K562 (cell line): ENCODE results near the gene TMEM117. TPM values are rescaled to one million over a fixed set of nuclear protein-coding genes. Genes with fewer than 3 reads are reported as not detected.

Source experiments
- ATAC-seq: fragments of 200-7000 bp; cut with Tn5 transposase; 3 replicates; pipeline ENCODE4 v1.9.1; 2020; ENCODE audit warnings: moderate library complexity
- BruUV-seq: library from RNA; stranded (reverse); fragments of 400-500 nt; replicated peaks from 2 replicates; lab custom pipeline; 2021; lab: Mats Ljungman, UMichigan
- CTCF ChIA-PET: fragments of 300-600 bp; formaldehyde crosslinking; extraction: SDS; loops from one replicate; lab custom pipeline; 2021; ENCODE audit warnings: low intra/inter-chr PET ratio; lab: Yijun Ruan, JAX
- POLR2A ChIA-PET: fragments of 300-600, 350-650 bp; sonication (Branson Sonifier 250); formaldehyde crosslinking; extraction: SDS; loops from one replicate; lab custom pipeline; 2021; ENCODE audit warnings: antibody characterized with exemption, inconsistent platforms; lab: Yijun Ruan, JAX
- DNase-seq, 4 experiments: peaks; one replicate each; pipeline versions ENCODE4 v3.0.0 to v3.0.0-alpha.2; 2011 to 2018; ENCODE audit warnings: low spot score in 3 of 4, mixed read lengths in 3 of 4; ENCODE audit errors: extremely low read depth in 1 of 4
- FAIRE-seq: peaks from 2 replicates; lab custom pipeline; 2011; peaks lifted over from hg19 to GRCh38; lab: Jason Lieb, UNC
- H2AFZ ChIP-seq: 2 replicates; pipeline ENCODE4 v1.6.0; 2011; ENCODE audit warnings: low read depth, low read length, control low read depth, inconsistent platforms
- H3K27ac ChIP-seq: fragments of 200-600 bp; 3 replicates; pipeline ENCODE4 v1.8.0; 2011; ENCODE audit warnings: low read depth, mild to moderate bottlenecking, control low read depth, inconsistent platforms, low read length, moderate library complexity, mixed read lengths; ENCODE audit errors: extremely low read depth
- H3K27me3 ChIP-seq, 2 experiments: fragments of 300-600 bp in 1 of 2; 2 replicates in 1 of 2; 3 replicates in 1 of 2; pipeline versions ENCODE4 v1.6.0 to v1.8.0; 2011; ENCODE audit warnings: inconsistent platforms in 2 of 2, low read length in 2 of 2, mild to moderate bottlenecking in 1 of 2, mixed read lengths in 1 of 2, moderate library complexity in 1 of 2; ENCODE audit not compliant: control insufficient read depth in 2 of 2, insufficient read depth in 2 of 2
- H3K36me3 ChIP-seq: fragments of 300-600 bp; 3 replicates; pipeline ENCODE4 v1.8.0; 2011; ENCODE audit warnings: mild to moderate bottlenecking, low read length, inconsistent platforms; ENCODE audit not compliant: control insufficient read depth, insufficient read depth
- H3K4me1 ChIP-seq, 2 experiments: fragments of 200-600 bp in 1 of 2; replicated peaks in 1 of 2; 2 replicates in 1 of 2; 3 replicates in 1 of 2; pipeline versions ENCODE4 v1.5.1 to v1.8.0; 2011; ENCODE audit warnings: inconsistent platforms in 2 of 2, low read length in 2 of 2, mild to moderate bottlenecking in 1 of 2, mixed read lengths in 1 of 2, moderate library complexity in 1 of 2; ENCODE audit not compliant: control insufficient read depth in 2 of 2, insufficient read depth in 2 of 2
- H3K4me2 ChIP-seq: 2 replicates; pipeline ENCODE4 v1.6.1; 2011; ENCODE audit warnings: low read length, control low read depth, inconsistent platforms, mixed read lengths; ENCODE audit not compliant: insufficient read depth
- H3K4me3 ChIP-seq: fragments of 200-600 bp; sonication (generic), shearing (Covaris generic); 2 replicates; pipeline ENCODE4 v1.5.1; 2016; ENCODE audit warnings: control low read depth, inconsistent platforms
- H3K79me2 ChIP-seq: fragments of 200-600 bp; 3 replicates; pipeline ENCODE4 v1.8.0; 2011; ENCODE audit warnings: low read length, inconsistent platforms; ENCODE audit not compliant: control insufficient read depth, insufficient read depth
- H3K9ac ChIP-seq, 2 experiments: 2 replicates each; pipeline versions ENCODE4 v1.6.0 to v1.6.1; 2011; ENCODE audit warnings: low read depth in 2 of 2, low read length in 2 of 2, control low read depth in 1 of 2, inconsistent platforms in 1 of 2, mild to moderate bottlenecking in 1 of 2, mixed read lengths in 1 of 2; ENCODE audit not compliant: insufficient read depth in 1 of 2
- H3K9me1 ChIP-seq: one replicate; pipeline ENCODE4 v1.6.0; 2011; ENCODE audit warnings: inconsistent platforms, mild to moderate bottlenecking, low read length, moderate library complexity; ENCODE audit not compliant: control insufficient read depth, insufficient read depth
- H3K9me3 ChIP-seq: replicated peaks from 2 replicates; pipeline ENCODE4 v1.5.1; 2011; ENCODE audit warnings: low read depth, low read length, inconsistent platforms; ENCODE audit not compliant: control insufficient read depth, insufficient read depth
- H4K20me1 ChIP-seq: replicated peaks from 2 replicates; pipeline ENCODE4 v1.6.1; 2011; ENCODE audit warnings: low read length, inconsistent platforms, mixed read lengths; ENCODE audit not compliant: control insufficient read depth, insufficient read depth
- CREB1 ChIP-seq, 2 experiments: sonication (generic) in 1 of 2; formaldehyde crosslinking in 1 of 2; IDR thresholded peaks; 2 replicates each; pipeline versions ENCODE4 v1.6.1 to v1.8.0; 2012 to 2022; ENCODE audit warnings: inconsistent platforms in 1 of 2, mild to moderate bottlenecking in 1 of 2, missing genetic modification reagents in 1 of 2, moderate library complexity in 1 of 2
- ETV6 ChIP-seq, 3 experiments: fragments of 150-350 bp in 1 of 3; sonication (generic) in 1 of 3; formaldehyde crosslinking in 1 of 3; IDR thresholded peaks; 2 replicates each; pipeline versions ENCODE4 v1.6.1 to v1.8.0; 2014 to 2022; ENCODE audit warnings: borderline replicate concordance in 2 of 3, low read depth in 2 of 3, antibody characterized with exemption in 1 of 3, low read length in 1 of 3, mild to moderate bottlenecking in 1 of 3, missing genetic modification reagents in 1 of 3
- HMG20A ChIP-seq: fragments of 450-650 bp; formaldehyde crosslinking; conservative IDR thresholded peaks from 2 replicates; pipeline ENCODE4 v1.4.0; 2020; ENCODE audit warnings: mild to moderate bottlenecking, mixed read lengths
- PTBP1 ChIP-seq: fragments of 200-400 bp; formaldehyde crosslinking; IDR thresholded peaks from 2 replicates; pipeline ENCODE4 v1.6.1; 2017; ENCODE audit warnings: low read depth, low read length
- SIX5 ChIP-seq, 2 experiments: IDR thresholded peaks; 2 replicates each; pipeline ENCODE4 v1.6.1; 2011; ENCODE audit warnings: low read length in 2 of 2, borderline replicate concordance in 1 of 2, low read depth in 1 of 2, mild to moderate bottlenecking in 1 of 2, moderate library complexity in 1 of 2; ENCODE audit not compliant: insufficient read depth in 1 of 2
- SMAD4 ChIP-seq: fragments of 250-450 bp; sonication (Bioruptor Pico); conservative IDR thresholded peaks from 2 replicates; pipeline ENCODE4 v1.8.0; 2021; ENCODE audit warnings: inconsistent platforms, mild to moderate bottlenecking, moderate library complexity
- SPI1 ChIP-seq: IDR thresholded peaks from 2 replicates; pipeline ENCODE4 v1.6.1; 2011; ENCODE audit warnings: low read depth, low read length, control low read depth, borderline replicate concordance
- ZBTB26 ChIP-seq: fragments of 450-650 bp; formaldehyde crosslinking; IDR thresholded peaks from 2 replicates; pipeline ENCODE4 v1.4.0; 2022; ENCODE audit warnings: missing genetic modification characterization
- ZBTB49 ChIP-seq: sonication (generic); formaldehyde crosslinking; IDR thresholded peaks from 2 replicates; pipeline ENCODE4 v1.8.0; 2022; ENCODE audit warnings: missing genetic modification reagents, mild to moderate bottlenecking, borderline replicate concordance
- WGBS: fragments of 100-300 bp; shearing (Covaris generic); methylation state at CpG from one replicate; pipeline ENCODE4 v1.1.6; 2016; ENCODE audit warnings: low coverage, mixed read lengths; ENCODE audit not compliant: insufficient coverage; ENCODE audit errors: missing lambda C conversion rate; 5-methylcytosine and 5-hydroxymethylcytosine counted together
- in situ Hi-C: fragments of 300-500 bp; cut with MboI; formaldehyde crosslinking; loops from 4 replicates; pipeline ENCODE4 v1.15.0; 2018; ENCODE audit warnings: inconsistent platforms, mixed read lengths
- intact Hi-C: fragments of 100-400 bp; cut with micrococcal nuclease; formaldehyde crosslinking; loops from 2 replicates; pipeline ENCODE4 v1.14.2; 2022
- polyA plus RNA-seq, 8 experiments: library from polyadenylated mRNA; depleted of rRNA in 4 of 8; stranded (reverse) in 5 of 8; unstranded in 3 of 8; fragments of >200 nt; fragmentation: Nextera tagmentation in 2 of 8; fragmentation: Illumina TruSeq in 1 of 8; extraction: Ambion mirVana in 2 of 8; extraction: Trizol in 1 of 8; gene quantifications; 2 replicates each; pipeline versions ENCODE4 v1.2.1 to v1.2.3, GENCODE V29; 2011 to 2014; ENCODE audit warnings: inconsistent platforms in 1 of 8, missing spikeins in 1 of 8
- total RNA-seq, 7 experiments: library from RNA; depleted of rRNA in 6 of 7; stranded (reverse); fragments of >200 nt in 6 of 7; fragmentation: Illumina TruSeq in 2 of 7; extraction: Trizol in 2 of 7; gene quantifications; 2 replicates each; pipeline versions ENCODE4 v1.2.1 to v1.2.3, GENCODE V29; 2011 to 2021; ENCODE audit warnings: low replicate concordance in 1 of 7

The TMEM117 gene
- total and polyA plus RNA-seq, 9 of the 15 experiments (the other 6 are each of a cell fraction or from before 2014, with no cell fraction given): 0.31 to 2.8 (median 1.0) TPM

- Histone ChIP-seq H3K27ac (no peak overlapping the region), H3K79me2 (no peaks in the 10 kb centered on the region), H3K4me2 (no peak overlapping the region), H3K9me3 (no peaks in the 10 kb centered on the region), H4K20me1 (no peaks in the 10 kb centered on the region), H3K4me1 (no peaks in the 10 kb centered on the region), H3K9ac (no peak overlapping the region), H2AFZ (no peak overlapping the region), H3K4me3 (no peak overlapping the region), H3K9me1 (no peaks in the 10 kb centered on the region), H3K27me3 (no peaks in the 10 kb centered on the region), H3K36me3 (no peaks in the 10 kb centered on the region)
- no peak for TF ChIP-seq HMG20A
- TF ChIP-seq PTBP1: no peak
- intact Hi-C loops: no loop called here
- BruUV-seq: no TSS peak
- in situ Hi-C loops: no loop called here
- CTCF ChIA-PET: no interaction called here
- FAIRE-seq (no peak), ATAC-seq (no peak), DNase-seq (no peak)
- WGBS: 0% methylated on average over 3 of the region's 3 CpGs
- POLR2A ChIA-PET: no interaction called here
These were observed 256.2 kb downstream of the TMEM117 start for GRCh38 chr12:44091948-44092606.

- intact Hi-C loops: no loop called here
- Histone ChIP-seq H4K20me1 (no peaks in the 10 kb centered on the region), H3K27ac (no peak overlapping the region), H3K79me2 (no peaks in the 10 kb centered on the region), H2AFZ (no peak overlapping the region), H3K4me3 (no peak overlapping the region), H3K36me3 (no peaks in the 10 kb centered on the region), H3K4me2 (no peak overlapping the region), H3K4me1 (no peaks in the 10 kb centered on the region), H3K27me3 (no peaks in the 10 kb centered on the region), H3K9me1 (no peaks in the 10 kb centered on the region), H3K9me3 (no peaks in the 10 kb centered on the region), H3K9ac (no peak overlapping the region)
- in situ Hi-C loops: no loop called here
- DNase-seq: no peak
- ChIA-PET CTCF (no interaction called here), POLR2A (no interaction called here)
- ATAC-seq: no peak
- BruUV-seq: no TSS peak
- no peak for FAIRE-seq
- WGBS: 8% methylated on average over 1 of the region's 1 CpG
- TF ChIP-seq SMAD4 (CRISPR knock-in tag): no peak
- TF ChIP-seq ZBTB49 (CRISPR knock-in tag): no peak
- TF ChIP-seq ETV6 (IDR thresholded peaks at IDR 0.05; ENCODE audit: borderline replicate concordance in 1 of 2, low read depth in 2 of 2, low read length in 1 of 2): no peak
- TF ChIP-seq ETV6 (CRISPR knock-in tag; IDR thresholded peaks at IDR 0.05; ENCODE audit: borderline replicate concordance): no peak
- TF ChIP-seq ZBTB26 (CRISPR knock-in tag): no peak
- no peak for TF ChIP-seq SIX5 (IDR thresholded peaks at IDR 0.05; ENCODE audit: borderline replicate concordance in 1 of 2, insufficient read depth in 1 of 2, low read depth in 1 of 2, low read length in 2 of 2)
- no peak for TF ChIP-seq CREB1 (IDR thresholded peaks at IDR 0.05)
- TF ChIP-seq CREB1 (CRISPR knock-in tag; IDR thresholded peaks at IDR 0.05): no peak
- no peak for TF ChIP-seq SPI1
These were observed 262.9 kb downstream of the TMEM117 start for GRCh38 chr12:44098786-44099185.
